Heart left ventricle (tissue), 13 donors: Measurements from ENCODE around the gene WDR83.

Source experiments
- CTCF ChIP-seq, 12 donors: fragments of 200-600 bp; sonication (generic) in 4 of 12; IDR thresholded peaks; one replicate each; pipeline versions ENCODE4 v1.5.0 to v1.8.0; 2018 to 2022; ENCODE audit warnings: antibody characterized with exemption in 12 of 12, mild to moderate bottlenecking in 5 of 12
- POLR2A ChIP-seq, 2 donors: fragments of 450-650 bp; IDR thresholded peaks; one replicate each; pipeline ENCODE4 v1.6.1; 2017; ENCODE audit warnings: antibody characterized with exemption in 2 of 2, mild to moderate bottlenecking in 2 of 2, moderate library complexity in 2 of 2
- donor health status: ischemic (EF 13 %, LVEDD 7.1; RV severe dilation, severe dysfunction).
- donor health status: DM: no; HTN: yes; CAD: no.
- donor health status: DM: no; HTN: no; CAD: no.
- donor health status: ischemic (EF 25% LVEDD 6.9; RV normal size, moderate dysfunction).
- donor health status: ischemic (EF 25% LVEDD 5.7; RV mildly dilated, moderate dysfunction).
- donor health status: ischemic (EF 35%, LVEDD 5.7; RV mildly dilated, moderate dysfunction).
- donor health status: nonischemic (EF 11% LVEDD 7.7; RV severe dilation, severe dysfunction).
- donor health status: DM: yes; HTN: yes; CAD: no.
- donor health status: PGD.
- donor health status: ischemic (EF 29% LVEDD 5.4; RV normal size, mild dysfunction).
- donor health status: nonischemic (EF 23%, LVEDD 6.1; RV moderate dilation, normal function).

DNA sequence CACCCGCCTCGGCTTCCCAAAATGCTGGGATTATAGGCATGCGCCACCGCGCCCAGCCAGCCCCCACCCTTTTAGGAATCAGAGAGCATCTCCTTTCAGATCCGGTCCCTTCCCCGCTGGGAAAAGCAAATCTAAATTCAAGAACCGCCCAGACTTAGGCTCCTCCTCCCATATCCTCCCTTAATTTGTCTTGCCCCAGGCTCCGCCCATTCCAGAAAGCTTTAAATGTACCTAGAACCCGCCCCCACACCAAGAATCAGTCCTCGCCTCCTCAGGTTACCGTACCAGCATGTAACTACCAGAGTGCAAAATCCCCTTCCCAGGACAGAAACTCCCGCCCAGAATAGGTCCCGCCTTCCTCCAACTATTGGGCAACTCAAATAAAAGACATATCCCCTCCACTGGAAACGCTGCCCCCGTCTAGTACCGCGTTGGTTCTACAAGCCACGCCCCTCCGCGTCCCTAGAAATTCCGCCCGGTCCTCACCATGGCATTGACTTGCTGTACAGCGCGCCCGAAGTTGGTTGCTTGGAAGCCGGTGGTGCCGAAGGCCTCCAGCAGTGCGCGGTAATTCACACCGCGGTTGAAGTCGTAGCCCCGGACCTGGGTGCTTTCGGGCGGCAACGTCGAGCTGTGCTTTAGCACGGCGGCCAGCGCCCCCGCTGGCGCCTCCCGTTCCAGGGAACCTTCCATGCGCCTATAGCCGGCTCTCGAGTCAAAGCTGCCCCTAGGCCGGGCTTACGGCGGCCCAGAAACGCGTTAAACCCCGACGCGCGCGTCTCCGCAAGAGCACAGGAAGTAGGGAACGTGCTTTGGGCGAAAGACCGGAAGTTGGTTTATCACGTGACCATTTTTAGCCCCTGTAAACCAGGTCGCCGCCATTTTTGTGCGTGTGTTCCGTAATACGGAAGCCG, 14.7 kb downstream of the WDR83 start, which contains the start of gene DHPS:
- TF ChIP-seq POLR2A (IDR thresholded peaks at IDR 0.05), result peak in 1 of 2 donors; percentile 27
- peak in 1 of 12 donors; percentile 20 for TF ChIP-seq CTCF (IDR thresholded peaks at IDR 0.05)
